GM19240 (cell line): Measurements from ENCODE around the gene FSCN2.

Experiments used
- DNase-seq: peaks from one replicate; pipeline ENCODE4 v3.0.0; 2011; ENCODE audit warnings: low spot score; ENCODE audit not compliant: insufficient read length

Gene FSCN2

DNA sequence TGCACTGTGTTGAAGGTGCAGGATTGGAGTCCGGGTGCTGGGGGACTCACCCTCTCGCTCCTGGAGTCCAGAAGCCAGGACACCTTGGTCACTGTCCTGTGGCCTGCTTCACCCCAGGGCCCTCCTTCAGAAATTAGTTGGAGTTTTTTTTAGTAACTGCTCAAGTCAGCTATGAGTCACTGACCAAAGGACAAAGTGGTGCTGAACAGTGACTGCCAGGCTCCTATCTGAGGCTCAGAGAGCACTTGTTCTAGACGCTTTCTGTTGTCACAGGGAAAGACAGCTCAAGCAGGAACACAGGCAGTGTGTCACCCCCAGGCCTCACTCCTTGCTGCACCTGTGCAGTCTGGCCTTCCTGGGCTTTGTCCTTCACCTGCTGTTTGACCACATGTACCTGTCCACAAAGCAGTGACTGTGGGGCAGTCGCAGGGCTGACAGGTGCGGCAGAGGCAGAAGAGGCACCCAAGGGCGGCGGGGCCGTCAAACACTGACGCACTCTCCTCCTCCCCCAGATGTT, 28.1 kb downstream of the FSCN2 start:
- no peak for DNase-seq

GRCh38 chr17:81556863-81557262, 28.7 kb downstream of the FSCN2 start:
- no peak for DNase-seq

DNA sequence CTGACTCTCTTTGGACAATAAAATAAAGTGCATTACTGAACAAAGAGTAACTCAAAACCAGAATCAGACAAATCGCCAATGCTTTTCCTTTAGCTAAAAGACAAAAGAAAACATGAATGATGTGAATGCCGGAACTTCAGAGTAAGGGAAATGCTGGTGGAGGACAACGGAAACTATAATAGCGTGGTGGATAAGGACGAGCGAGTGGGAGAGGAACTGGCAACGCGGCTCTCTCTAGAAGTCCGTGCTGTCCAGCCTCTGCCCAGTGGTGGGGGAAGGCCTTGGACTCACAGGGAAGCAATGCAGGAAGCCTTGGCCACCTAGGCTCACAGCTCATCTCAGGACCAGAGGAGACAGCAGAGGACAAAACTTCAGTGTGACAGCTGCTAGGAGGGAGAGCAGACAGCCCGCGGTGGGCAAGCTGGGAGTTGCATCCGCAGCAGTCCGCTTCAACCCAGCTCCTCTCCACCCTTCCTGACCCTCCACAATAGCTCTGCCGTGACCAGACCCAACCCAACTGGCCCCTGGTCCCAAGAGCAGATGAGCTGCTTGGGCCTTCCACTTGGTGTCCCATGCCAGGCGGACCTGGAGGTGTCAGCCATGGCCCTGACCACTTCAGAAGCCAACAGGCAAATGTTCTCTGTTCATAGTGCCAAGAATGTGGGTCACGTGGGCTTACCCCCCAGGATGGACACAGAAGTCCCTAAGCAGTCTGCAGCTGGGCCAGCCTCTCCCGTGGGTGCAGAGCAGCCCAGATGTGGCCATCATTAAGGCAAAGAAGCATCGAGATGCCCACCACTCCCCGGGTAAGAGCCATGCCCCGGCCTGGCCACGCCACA, 29.3 kb downstream of the FSCN2 start:
- DNase-seq = no peak

DNA sequence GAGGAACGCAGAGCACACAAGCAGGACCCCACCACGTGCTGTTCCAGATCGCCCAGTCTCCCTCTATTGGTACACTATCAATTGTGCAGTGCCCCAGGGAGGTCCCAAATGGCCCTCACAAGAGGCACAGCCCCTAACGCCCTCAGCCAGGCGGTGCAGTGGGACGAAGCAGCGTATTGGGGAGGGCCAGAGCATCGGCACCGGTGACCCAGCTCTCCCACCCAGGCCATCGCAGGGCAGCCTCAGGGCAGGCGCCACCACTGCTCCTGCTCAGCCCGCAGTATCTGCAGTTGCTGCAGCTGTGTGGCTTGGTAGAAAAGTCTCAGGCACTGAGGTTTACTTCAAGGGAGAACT, 29.9 kb downstream of the FSCN2 start:
- DNase-seq = no peak

GRCh38 chr17:81558941-81559806, 31.0 kb downstream of the FSCN2 start:
- DNase-seq = no peak

GRCh38 chr17:81561494-81561885, 33.3 kb downstream of the FSCN2 start:
- DNase-seq = no peak

DNA sequence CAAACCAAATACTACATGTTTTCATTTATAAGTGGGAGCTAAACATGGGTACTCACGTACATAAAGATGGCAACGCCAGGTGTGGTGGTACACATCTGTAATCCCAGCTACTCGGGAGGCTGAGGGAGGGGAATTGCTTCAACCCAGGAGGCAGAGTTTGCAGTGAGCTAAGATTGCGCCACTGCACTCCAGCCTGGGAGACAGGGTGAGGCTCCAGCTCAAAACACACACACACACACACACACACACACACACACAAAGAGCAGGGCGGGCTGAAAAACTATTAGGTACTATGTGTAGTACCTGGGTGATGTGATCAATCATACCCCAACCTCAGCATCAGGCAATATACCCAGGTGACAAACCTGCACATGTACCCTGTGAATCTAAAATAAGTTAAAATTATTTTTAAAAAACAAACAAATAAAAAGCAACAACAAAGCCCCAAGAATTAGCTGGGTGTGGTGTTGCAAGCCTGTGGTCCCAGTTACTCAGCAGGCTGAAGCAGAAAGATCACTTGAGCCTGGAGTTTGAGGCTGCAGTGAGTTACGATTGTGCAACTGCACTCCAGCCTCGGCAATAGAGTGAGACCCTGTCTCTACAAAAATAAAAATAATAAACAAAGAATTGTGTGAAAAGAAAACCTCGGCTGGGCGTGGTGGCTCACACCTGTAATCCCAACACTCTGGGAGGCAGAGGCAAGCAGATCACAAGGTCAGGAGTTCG, 35.8 kb downstream of the FSCN2 start:
- no peak for DNase-seq

DNA sequence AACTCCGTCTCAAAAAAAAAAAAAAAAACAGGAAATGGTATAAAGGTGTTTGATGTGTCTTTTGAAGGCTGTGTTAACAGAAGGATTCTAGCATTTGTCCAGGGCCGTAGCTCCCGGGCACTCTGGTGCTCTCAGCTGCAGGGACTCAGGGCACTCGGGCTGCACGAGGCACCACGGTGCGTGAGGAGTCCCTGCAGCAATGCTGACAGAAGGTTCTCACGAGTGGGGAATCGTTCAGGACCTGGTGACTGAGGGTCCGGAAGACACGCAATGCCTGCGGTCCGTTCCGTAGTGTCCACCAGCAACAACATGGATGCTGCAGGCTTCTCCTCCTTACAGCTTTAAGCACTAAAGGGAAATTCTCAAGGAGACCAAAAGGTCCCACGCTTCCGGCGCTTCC, 36.6 kb downstream of the FSCN2 start:
- no peak for DNase-seq

- no peak for DNase-seq
Measured at GRCh38 chr17:81565231-81565630, 37.1 kb downstream of the FSCN2 start.

DNA sequence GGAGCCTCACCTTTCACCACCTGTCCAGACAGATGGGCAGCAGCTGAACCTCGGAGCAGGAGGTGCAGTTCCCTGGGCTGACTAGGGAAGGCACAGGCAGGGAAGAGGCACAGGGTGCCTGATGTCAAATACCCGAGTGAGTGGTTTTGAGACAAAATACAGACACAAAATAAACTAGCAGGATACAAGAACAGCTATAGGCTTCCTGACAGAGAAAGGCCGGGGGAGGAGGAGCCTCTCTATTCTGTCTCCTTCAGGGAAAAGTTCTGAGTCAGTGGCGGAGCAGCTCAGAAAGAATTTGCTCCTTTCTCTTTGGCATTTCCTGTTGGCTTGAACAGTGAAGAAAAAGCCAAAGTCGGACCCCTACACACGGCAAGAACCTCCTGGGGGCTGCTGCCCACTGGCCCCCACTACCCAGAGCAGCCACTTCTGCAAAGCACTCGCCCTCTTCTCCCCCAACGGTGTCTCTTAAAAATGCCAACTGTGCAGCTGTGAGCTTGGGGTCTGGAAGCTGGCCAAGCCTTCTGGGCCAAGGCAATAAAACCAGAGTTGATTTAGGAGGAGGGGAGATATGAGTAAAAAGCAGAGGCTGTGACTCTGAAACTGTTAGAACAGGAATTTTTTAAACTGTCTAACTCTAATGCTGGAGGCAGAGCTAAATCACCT, 38.4 kb downstream of the FSCN2 start:
- DNase-seq = no peak

GRCh38 chr17:81567191-81567590, 39.0 kb downstream of the FSCN2 start:
- no peak for DNase-seq

- no peak for DNase-seq
Measured at GRCh38 chr17:81568416-81568815, 40.2 kb downstream of the FSCN2 start.

GRCh38 chr17:81569986-81570514, 41.9 kb downstream of the FSCN2 start:
- DNase-seq = no peak

DNA sequence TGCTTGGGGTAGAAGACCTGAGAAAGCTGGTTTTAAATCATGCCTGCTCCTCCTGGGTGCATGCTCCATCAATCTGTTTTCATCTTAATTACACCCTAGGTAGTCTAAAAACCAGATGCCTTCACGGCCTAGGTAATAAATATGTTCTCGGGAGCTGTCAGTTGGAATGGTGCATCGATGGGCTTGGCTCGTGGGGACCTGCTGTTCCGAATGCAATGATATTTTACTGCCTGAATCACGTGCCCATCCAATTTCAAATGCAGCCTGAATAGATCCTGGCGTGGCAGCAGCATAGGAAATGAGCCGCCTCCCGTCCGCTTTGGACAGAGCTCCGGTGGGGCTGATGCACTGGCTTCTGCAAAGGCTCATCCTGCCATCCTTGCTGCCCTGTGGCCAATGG, 42.8 kb downstream of the FSCN2 start:
- no peak for DNase-seq

- DNase-seq = no peak
Measured at GRCh38 chr17:81572563-81573168, 44.5 kb downstream of the FSCN2 start.

DNA sequence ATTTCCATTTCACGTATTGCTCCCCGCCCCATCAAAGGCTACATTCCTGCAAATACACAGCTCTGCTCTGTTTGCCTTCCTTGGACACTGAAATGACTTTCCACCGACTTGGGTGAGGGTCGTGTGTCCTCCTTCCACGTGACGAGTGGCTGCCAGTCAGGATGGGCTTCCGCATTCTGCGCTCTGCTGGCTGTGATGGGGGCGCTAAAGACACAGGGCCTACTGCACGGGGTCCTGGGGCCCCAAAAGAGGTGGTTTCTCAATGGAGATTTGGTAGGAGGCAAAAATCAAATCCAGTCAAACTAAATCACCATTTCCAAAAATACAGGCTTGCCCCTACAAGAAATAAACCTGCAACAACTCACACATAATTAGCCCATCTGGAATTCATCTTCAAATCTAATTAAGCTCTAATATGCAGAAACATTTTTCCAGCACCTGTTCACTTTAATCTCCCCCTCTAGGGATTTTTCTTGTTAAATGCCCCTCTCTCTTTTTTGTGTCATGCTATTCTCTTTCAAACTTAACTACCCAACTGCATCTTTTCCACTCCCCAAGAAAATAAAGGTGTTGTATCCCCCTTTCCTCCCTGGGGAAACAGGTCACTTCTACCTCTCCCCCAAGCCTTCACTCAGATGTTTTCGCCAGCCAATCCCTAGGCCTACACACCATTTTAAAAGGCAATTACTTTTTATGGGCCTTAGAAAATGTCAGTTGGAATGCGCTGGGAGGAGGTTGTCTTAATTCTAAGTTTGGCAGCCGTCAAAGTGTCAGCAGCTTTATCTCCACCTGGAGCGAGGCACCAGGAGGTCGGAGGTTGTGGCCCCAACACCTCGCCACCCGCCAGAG, 45.8 kb downstream of the FSCN2 start:
- no peak for DNase-seq

- no peak for DNase-seq
Measured at GRCh38 chr17:81574643-81574956, 46.4 kb downstream of the FSCN2 start.

DNA sequence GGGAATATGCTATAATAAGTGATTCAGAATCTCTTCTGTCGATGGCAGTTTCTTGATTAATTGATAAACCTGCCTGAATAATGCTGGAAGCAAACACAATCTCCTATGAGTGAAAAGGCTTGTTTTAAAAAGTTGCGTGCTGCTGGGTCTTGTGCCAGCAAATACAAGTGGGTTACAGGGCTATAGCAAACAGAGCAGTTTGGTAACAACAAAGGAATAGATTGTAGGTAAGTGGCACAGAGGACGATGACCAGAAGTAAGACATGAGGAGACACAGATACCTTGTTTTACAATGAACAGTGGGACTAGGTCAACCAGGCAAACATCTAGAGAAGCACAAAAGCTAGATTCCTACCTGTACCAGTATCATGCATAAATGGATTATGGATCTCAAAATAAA, 47.7 kb downstream of the FSCN2 start:
- DNase-seq = no peak

GRCh38 chr17:81576621-81577277, 48.6 kb downstream of the FSCN2 start:
- no peak for DNase-seq
